Aorta (tissue), 5 donors: ENCODE data around the gene GFRA4. TPM values are rescaled to one million over a fixed set of nuclear protein-coding genes. Genes with fewer than 3 reads are reported as not detected.

Experiments used
- ATAC-seq: fragments of 200-7000 bp; cut with Tn5 transposase; one replicate; pipeline ENCODE4 v1.9.1; 2022; ENCODE audit warnings: moderate library complexity; ENCODE audit not compliant: low FRiP score
- DNase-seq, 2 donors: peaks; one replicate each; pipeline ENCODE4 v3.0.0-alpha.2; 2020
- H3K27ac ChIP-seq, 2 donors: one replicate each; pipeline ENCODE4 v1.5.1; 2013; ENCODE audit warnings: low read length in 2 of 2, mild to moderate bottlenecking in 2 of 2, moderate library complexity in 2 of 2, control low read depth in 1 of 2, inconsistent platforms in 1 of 2, low read depth in 1 of 2
- H3K27me3 ChIP-seq, 2 donors: one replicate each; pipeline ENCODE4 v1.6.1; 2013; ENCODE audit warnings: control low read depth in 1 of 2, low read length in 1 of 2, mild to moderate bottlenecking in 1 of 2, moderate library complexity in 1 of 2; ENCODE audit not compliant: insufficient read depth in 2 of 2, control insufficient read depth in 1 of 2
- H3K36me3 ChIP-seq, 2 donors: one replicate each; pipeline ENCODE4 v1.6.1; 2013; ENCODE audit warnings: control low read depth in 1 of 2, low read length in 1 of 2, mild to moderate bottlenecking in 1 of 2; ENCODE audit not compliant: insufficient read depth in 2 of 2, control insufficient read depth in 1 of 2
- H3K4me1 ChIP-seq, 2 donors: one replicate each; pipeline ENCODE4 v1.6.1; 2013; ENCODE audit warnings: low read length in 2 of 2, control low read depth in 1 of 2, mild to moderate bottlenecking in 1 of 2, moderate library complexity in 1 of 2; ENCODE audit not compliant: insufficient read depth in 2 of 2, control insufficient read depth in 1 of 2
- H3K4me3 ChIP-seq, 2 donors: one replicate each; pipeline ENCODE4 v1.5.1; 2013; ENCODE audit warnings: low read length in 2 of 2, control low read depth in 1 of 2, mild to moderate bottlenecking in 1 of 2
- H3K9me3 ChIP-seq: one replicate; pipeline ENCODE4 v1.6.1; 2013; ENCODE audit warnings: mild to moderate bottlenecking, low read length; ENCODE audit not compliant: control insufficient read depth
- WGBS, 2 donors: extraction: QIAGEN DNeasy Blood & Tissue Kit; methylation state at CpG; one replicate each; pipeline ENCODE4 v1.1.7; 2013; 5-methylcytosine and 5-hydroxymethylcytosine counted together
- intact Hi-C, 2 donors: fragments of 100-400 bp; cut with DNase I; formaldehyde crosslinking; loops; one replicate each; pipeline versions ENCODE4 v1.14.2 to v1.15.0; 2022
- polyA plus RNA-seq, 2 donors: library from polyadenylated mRNA; stranded (reverse); fragments of 200-250 nt; gene quantifications; one replicate each; pipeline ENCODE4 v1.2.3, GENCODE V29; 2013
- total RNA-seq, 2 donors: library from RNA; stranded (reverse); fragmentation: NEBNext Ultra II Directional; extraction: Animal tissue kit (Norgen Biotek cat#: 25700); gene quantifications; one replicate each; pipeline ENCODE4 v1.2.1, GENCODE V29; 2021
- donor health status: healthy with polysubstance abuse.
- donor health status: Bipolar disorder and iron deficiency.
- donor health status: DM: no; HTN: no; CAD: no.
- donor health status: DM: no; HTN: no; CAD: no.
- donor health status: DM: yes; HTN: yes; CAD: no.

Gene GFRA4
- total and polyA plus RNA-seq, 4 donors = not detected

- no peaks in the 10 kb centered on the region for H3K4me1 ChIP-seq
- ATAC-seq (no peak), DNase-seq (peak in 1 of 2 donors; percentile 21)
- intact Hi-C loops = no loop called here
- H3K27ac ChIP-seq = no peak overlapping the region
- H3K9me3 ChIP-seq = peaks cover 1% of the 10 kb centered on the region
- 58 to 66% methylated on average over 2 of the region's 2 CpGs for WGBS, 2 donors
- peaks cover 0 to 1% of the 10 kb centered on the region in 2 donors for H3K36me3 ChIP-seq
- H3K27me3 ChIP-seq = no peaks in the 10 kb centered on the region
- H3K4me3 ChIP-seq = no peak overlapping the region
Observed at GRCh38 chr20:3653921-3654320, 9.3 kb downstream of the GFRA4 start.

GRCh38 chr20:3652676-3653596 is 10.3 kb downstream of the GFRA4 start:
- DNase-seq (no peak), ATAC-seq (no peak)
- 84 to 85% methylated on average over 10 of the region's 10 CpGs for WGBS, 2 donors
- Histone ChIP-seq H3K27ac (no peak overlapping the region), H3K4me1 (no peaks in the 10 kb centered on the region), H3K27me3 (no peaks in the 10 kb centered on the region), H3K36me3 (peaks cover 0 to 2% of the 10 kb centered on the region in 2 donors), H3K9me3 (peaks cover 1% of the 10 kb centered on the region), H3K4me3 (no peak overlapping the region)
- intact Hi-C loops = no loop called here

- H3K4me3 ChIP-seq = no peak overlapping the region
- no peaks in the 10 kb centered on the region for H3K27me3 ChIP-seq
- H3K9me3 ChIP-seq = peaks cover 1% of the 10 kb centered on the region
- WGBS, 2 donors = 93 to 97% methylated on average over 9 of the region's 9 CpGs
- ATAC-seq (no peak), DNase-seq (no peak)
- no peaks in the 10 kb centered on the region for H3K4me1 ChIP-seq
- no peak overlapping the region for H3K27ac ChIP-seq
- peaks cover 0 to 2% of the 10 kb centered on the region in 2 donors for H3K36me3 ChIP-seq
- intact Hi-C loops = no loop called here
Observed at GRCh38 chr20:3652221-3652620, 11.0 kb downstream of the GFRA4 start.

GRCh38 chr20:3651204-3651962 is 11.8 kb downstream of the GFRA4 start:
- Histone ChIP-seq H3K36me3 (peaks cover under 1 to 4% of the 10 kb centered on the region in 2 donors), H3K4me1 (no peaks in the 10 kb centered on the region), H3K27ac (no peak overlapping the region), H3K27me3 (no peaks in the 10 kb centered on the region), H3K9me3 (peaks cover 1% of the 10 kb centered on the region), H3K4me3 (no peak overlapping the region)
- intact Hi-C loops = no loop called here
- DNase-seq = no peak
- no peak for ATAC-seq
- 77 to 86% methylated on average over 9 of the region's 9 CpGs for WGBS, 2 donors

DNA sequence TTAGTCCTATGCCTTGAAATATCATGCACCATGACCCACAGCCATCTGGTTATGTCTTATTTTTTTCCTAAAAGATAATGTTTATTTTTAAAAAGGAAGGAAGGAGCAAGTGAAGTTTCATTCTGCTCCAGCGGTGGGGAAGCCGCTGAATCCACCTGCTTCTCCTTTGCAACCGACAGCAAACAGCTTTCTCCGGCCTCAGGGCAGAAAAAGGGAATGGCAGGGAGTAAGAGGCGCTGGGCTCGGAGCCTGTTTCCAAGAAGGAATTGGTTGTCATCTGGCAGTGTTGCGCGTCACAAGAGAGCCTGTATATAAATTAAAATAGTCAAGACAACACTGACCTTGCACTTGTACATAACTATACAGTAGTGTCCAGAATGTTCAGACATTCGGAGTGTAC is 14.2 kb downstream of the GFRA4 start:
- Histone ChIP-seq H3K36me3 (peaks cover 4 to 11% of the 10 kb centered on the region in 2 donors), H3K4me1 (no peaks in the 10 kb centered on the region), H3K27me3 (no peaks in the 10 kb centered on the region), H3K4me3 (no peak overlapping the region), H3K27ac (no peak overlapping the region), H3K9me3 (peaks cover 1% of the 10 kb centered on the region)
- intact Hi-C loops = no loop called here
- no peak for DNase-seq
- no peak for ATAC-seq
- WGBS, 2 donors = 92 to 93% methylated on average over 9 of the region's 9 CpGs

- DNase-seq (no peak), ATAC-seq (no peak)
- H3K27me3 ChIP-seq = no peaks in the 10 kb centered on the region
- H3K4me3 ChIP-seq = no peak overlapping the region
- peaks cover 6 to 11% of the 10 kb centered on the region in 2 donors for H3K36me3 ChIP-seq
- no peaks in the 10 kb centered on the region for H3K9me3 ChIP-seq
- intact Hi-C loops = no loop called here
- no peak overlapping the region for H3K27ac ChIP-seq
- H3K4me1 ChIP-seq = no peaks in the 10 kb centered on the region
Observed at GRCh38 chr20:3647473-3647872, 15.7 kb downstream of the GFRA4 start.

- intact Hi-C loops = no loop called here
- no peaks in the 10 kb centered on the region for H3K9me3 ChIP-seq
- H3K27ac ChIP-seq = no peak overlapping the region
- no peaks in the 10 kb centered on the region for H3K27me3 ChIP-seq
- DNase-seq (no peak), ATAC-seq (no peak)
- H3K36me3 ChIP-seq = peaks cover 9 to 12% of the 10 kb centered on the region in 2 donors
- no peaks in the 10 kb centered on the region for H3K4me1 ChIP-seq
- no peak overlapping the region for H3K4me3 ChIP-seq
- WGBS, 2 donors = 91 to 92% methylated on average over 13 of the region's 13 CpGs
Observed at GRCh38 chr20:3646651-3647050, 16.5 kb downstream of the GFRA4 start.

- 86 to 90% methylated on average over 5 of the region's 5 CpGs for WGBS, 2 donors
- no peak overlapping the region for H3K4me3 ChIP-seq
- DNase-seq = no peak
- ATAC-seq = no peak
- peaks cover 9 to 12% of the 10 kb centered on the region in 2 donors for H3K36me3 ChIP-seq
- no peaks in the 10 kb centered on the region for H3K4me1 ChIP-seq
- no peak overlapping the region for H3K27ac ChIP-seq
- H3K27me3 ChIP-seq = no peaks in the 10 kb centered on the region
- no peaks in the 10 kb centered on the region for H3K9me3 ChIP-seq
- intact Hi-C loops = no loop called here
Observed at GRCh38 chr20:3646067-3646440, 17.1 kb downstream of the GFRA4 start.
